GM18499 (cell line): ENCODE measurements around the gene IP6K2.

Experiments
- ATAC-seq: cut with Tn5 transposase; IDR thresholded peaks from one replicate; pipeline ENCODE4 v1.9.1; 2021; ENCODE audit warnings: moderate number of reproducible peaks; ENCODE audit not compliant: insufficient read depth, unreplicated experiment

Gene IP6K2

GRCh38 chr3:48647714-48648113 is 69.3 kb downstream of the IP6K2 start:
- ATAC-seq: no peak

- ATAC-seq: no peak
These were observed 71.9 kb downstream of the IP6K2 start for GRCh38 chr3:48644898-48645760.

GRCh38 chr3:48642605-48643004 is 74.4 kb downstream of the IP6K2 start:
- no peak for ATAC-seq

- ATAC-seq: no peak
These were observed 75.6 kb downstream of the IP6K2 start for GRCh38 chr3:48641396-48641795.

GRCh38 chr3:48639944-48640606 is 76.9 kb downstream of the IP6K2 start:
- ATAC-seq: no peak
